Fibroblast of villous mesenchyme (primary cell): ENCODE measurements around the gene DHRS11. TPM values are rescaled to one million over a fixed set of nuclear protein-coding genes. Genes with fewer than 3 reads are reported as not detected.

Source experiments
- DNase-seq: peaks from one replicate; pipeline ENCODE4 v3.0.0-alpha.2; 2010; ENCODE audit warnings: low read depth
- H3K4me3 ChIP-seq: 2 replicates; pipeline ENCODE4 v1.5.1; 2011; ENCODE audit warnings: low read depth, mild to moderate bottlenecking, low read length
- total RNA-seq: library from RNA; depleted of rRNA; stranded (reverse); fragments of >200 nt; gene quantifications from 2 replicates; pipeline ENCODE4 v1.2.3, GENCODE V29; 2012
- TF ChIP-seq, protein P1 (sequence below): IDR thresholded peaks from 2 replicates; pipeline ENCODE4 v1.5.1; 2012; ENCODE audit warnings: low read depth, mild to moderate bottlenecking, low read length; ENCODE audit not compliant: insufficient read depth

The DHRS11 gene
- total RNA-seq, 1 donor, result 5.6 TPM

- TF ChIP-seq, protein P1, sequence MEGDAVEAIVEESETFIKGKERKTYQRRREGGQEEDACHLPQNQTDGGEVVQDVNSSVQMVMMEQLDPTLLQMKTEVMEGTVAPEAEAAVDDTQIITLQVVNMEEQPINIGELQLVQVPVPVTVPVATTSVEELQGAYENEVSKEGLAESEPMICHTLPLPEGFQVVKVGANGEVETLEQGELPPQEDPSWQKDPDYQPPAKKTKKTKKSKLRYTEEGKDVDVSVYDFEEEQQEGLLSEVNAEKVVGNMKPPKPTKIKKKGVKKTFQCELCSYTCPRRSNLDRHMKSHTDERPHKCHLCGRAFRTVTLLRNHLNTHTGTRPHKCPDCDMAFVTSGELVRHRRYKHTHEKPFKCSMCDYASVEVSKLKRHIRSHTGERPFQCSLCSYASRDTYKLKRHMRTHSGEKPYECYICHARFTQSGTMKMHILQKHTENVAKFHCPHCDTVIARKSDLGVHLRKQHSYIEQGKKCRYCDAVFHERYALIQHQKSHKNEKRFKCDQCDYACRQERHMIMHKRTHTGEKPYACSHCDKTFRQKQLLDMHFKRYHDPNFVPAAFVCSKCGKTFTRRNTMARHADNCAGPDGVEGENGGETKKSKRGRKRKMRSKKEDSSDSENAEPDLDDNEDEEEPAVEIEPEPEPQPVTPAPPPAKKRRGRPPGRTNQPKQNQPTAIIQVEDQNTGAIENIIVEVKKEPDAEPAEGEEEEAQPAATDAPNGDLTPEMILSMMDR, result no peak
- DNase-seq, result no peak
Observed at GRCh38 chr17:36575028-36575427, 16.7 kb upstream of the DHRS11 start.

GRCh38 chr17:36576793-36577192 lies 14.9 kb upstream of the DHRS11 start:
- no peak overlapping the region for H3K4me3 ChIP-seq
- DNase-seq, result no peak
- TF ChIP-seq, protein P1, result no peak

More at GRCh38 chr17:36575028-36575427, 16.7 kb upstream of the DHRS11 start:
- no peak overlapping the region for H3K4me3 ChIP-seq

DNA sequence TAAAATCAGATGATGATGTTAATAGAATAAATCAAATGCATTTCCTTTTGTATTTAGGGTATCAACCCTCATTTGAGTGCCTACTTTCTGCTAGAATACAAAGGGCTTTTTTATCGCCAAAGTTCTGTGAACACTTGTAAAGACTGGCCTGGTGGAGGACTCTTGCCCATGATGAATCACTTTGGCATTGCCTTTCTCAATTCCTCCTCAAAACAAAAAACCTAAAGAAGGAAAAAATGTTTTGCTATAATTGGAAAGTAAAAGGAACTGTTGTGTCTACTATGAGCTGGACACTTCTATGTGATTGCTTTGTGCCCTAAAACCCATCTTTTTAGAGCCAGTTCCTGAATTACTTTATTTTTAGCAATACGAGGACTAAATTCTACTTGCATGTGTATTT lies 13.0 kb upstream of the DHRS11 start:
- TF ChIP-seq, protein P1, result no peak
- DNase-seq, result peak; percentile 11
- no peak overlapping the region for H3K4me3 ChIP-seq

DNA sequence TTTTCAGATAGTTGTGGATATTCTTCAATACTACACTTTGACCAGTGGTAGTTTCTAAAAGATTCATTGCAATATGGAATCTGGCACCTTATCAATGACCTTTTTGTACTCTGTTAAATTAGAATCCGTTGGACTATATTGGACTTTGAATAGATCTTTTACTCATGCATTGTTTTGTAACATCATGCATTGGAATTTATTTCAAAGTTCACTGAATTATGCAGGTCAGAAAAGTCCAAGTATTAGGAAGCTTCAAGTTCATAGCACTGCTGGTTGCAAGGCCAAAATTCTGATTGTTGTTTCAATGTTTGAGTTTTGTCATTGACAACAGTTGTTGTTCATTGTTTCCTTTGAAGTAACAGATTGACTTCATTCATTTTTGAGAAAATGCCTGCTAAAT lies 7.9 kb upstream of the DHRS11 start:
- H3K4me3 ChIP-seq, result no peak overlapping the region
- DNase-seq, result no peak
- TF ChIP-seq, protein P1, result no peak

GRCh38 chr17:36586138-36586537 lies 5.5 kb upstream of the DHRS11 start:
- TF ChIP-seq, protein P1, result no peak
- H3K4me3 ChIP-seq, result no peak overlapping the region
- DNase-seq, result no peak

DNA sequence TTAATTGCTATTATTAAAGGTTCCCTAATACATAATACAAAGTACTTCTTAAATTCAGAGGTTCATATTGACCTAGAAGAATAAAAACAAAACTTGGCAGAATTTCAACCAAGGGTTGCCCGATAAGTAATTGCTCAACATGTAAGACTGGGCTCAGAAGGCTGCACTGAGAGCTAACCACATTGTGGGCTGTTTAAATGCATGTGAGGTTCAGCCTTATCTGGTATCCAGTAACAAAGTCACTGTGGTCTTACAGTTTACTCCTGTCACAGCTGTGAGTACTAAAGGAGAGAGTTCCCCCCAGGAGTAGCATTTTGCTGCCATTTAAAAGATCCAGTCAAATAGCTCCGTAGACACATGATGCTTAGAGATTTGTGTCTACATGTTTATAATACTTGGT lies 1.6 kb upstream of the DHRS11 start:
- DNase-seq, result peak; percentile 88
- TF ChIP-seq, protein P1, result no peak
- no peak overlapping the region for H3K4me3 ChIP-seq

GRCh38 chr17:36592316-36592715 lies 637 bp downstream of the DHRS11 start:
- TF ChIP-seq, protein P1, result no peak
- DNase-seq, result no peak
- peak overlapping the region; percentile 68 for H3K4me3 ChIP-seq
